GM18951 (cell line): ENCODE results near the gene CYP4V2.

Source experiments
- POLR2A ChIP-seq: IDR thresholded peaks from 4 replicates; pipeline ENCODE4 v1.6.1; 2011; ENCODE audit warnings: mild to moderate bottlenecking; ENCODE audit not compliant: insufficient read length, insufficient read depth; ENCODE audit errors: extremely low read depth
- in situ Hi-C: fragments of 300-500 bp; cut with MboI; formaldehyde crosslinking; loops from one replicate; pipeline ENCODE4 v1.12.0; 2022; ENCODE audit warnings: low sequenced_read_pairs, mixed read lengths, inconsistent platforms; ENCODE audit not compliant: unreplicated experiment

Gene CYP4V2

DNA sequence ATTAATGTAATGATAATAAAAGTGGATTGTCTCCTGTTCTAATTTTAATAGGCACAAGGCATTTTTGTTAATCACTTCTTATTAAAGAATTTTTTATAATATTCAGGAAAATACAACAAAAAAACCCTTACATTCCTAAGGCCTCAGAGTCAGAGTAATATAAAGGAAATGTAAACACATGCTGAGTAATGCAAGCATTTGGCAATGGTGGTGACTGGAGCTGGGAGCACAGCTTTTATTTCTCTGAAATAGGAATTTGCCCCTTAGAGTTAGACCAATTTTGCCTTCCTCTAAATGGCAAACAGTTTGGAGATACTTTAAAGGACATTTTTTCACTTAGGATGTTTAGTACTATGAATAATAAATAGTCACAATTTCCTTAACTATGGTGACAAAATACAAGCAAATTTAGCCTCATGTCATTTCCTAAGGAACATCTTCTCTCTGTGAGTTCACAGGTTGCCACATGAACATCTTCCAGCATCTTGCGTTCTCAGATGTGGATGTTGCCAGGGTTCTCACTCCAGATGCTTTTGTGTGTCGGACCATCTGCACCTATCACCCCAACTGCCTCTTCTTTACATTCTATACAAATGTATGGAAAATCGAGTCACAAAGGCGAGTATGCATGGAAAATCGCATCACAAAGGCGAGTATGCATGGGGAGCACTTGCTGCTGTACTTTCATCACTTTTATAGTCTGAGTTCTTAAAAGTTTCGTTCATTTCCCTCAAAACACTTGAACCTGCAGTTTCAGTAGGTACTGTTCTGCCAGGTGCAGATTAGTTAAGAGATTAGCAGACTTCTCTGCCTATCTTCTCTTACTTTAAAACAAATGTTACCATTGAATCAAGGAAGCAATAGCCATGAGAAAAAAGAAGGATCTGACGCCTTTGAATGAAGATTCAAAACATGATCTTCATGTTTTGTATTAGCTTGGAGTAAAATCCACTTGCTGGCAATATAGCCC, 58.7 kb downstream of the CYP4V2 start:
- TF ChIP-seq POLR2A, result no peak
- in situ Hi-C loops, result no loop called here

DNA sequence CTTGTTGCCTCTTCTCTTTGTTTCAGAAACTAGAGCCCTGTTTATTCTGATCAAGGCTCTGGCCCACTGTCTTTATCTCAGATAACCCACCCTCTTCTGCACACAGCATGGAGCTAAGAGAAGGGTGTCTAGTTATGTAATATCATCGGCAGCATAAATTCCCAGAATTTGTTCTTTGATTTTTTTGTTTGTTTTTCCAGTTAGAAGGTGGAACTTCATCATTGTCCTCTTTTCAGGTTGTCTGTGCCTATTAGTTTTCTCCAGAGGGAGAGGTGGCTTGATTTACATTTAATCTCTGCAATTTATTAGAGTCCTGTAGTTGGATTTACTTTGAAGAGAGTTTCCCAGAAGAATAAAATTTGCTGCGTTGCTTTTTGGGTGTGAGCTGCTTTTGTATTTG, 59.4 kb downstream of the CYP4V2 start:
- in situ Hi-C loops, result no loop called here

DNA sequence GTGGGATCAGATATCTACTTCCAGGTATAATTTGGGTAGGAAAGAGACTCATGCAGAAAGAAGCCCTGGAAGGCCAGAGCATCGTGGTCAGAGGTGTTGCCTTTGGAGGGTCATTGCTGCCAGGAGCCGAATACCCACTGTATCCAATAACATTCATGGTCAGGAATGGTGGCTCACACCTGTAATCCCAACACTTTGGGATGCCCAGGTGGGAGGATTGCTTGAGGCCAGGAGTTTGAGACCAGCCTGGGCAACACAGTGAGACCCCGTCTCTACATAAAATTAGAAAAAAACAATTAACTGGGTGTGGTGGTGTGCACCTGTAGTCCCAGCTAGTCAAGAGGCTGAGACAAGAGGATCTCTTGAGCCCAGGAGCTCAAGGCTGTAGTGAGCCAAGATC, 63.8 kb downstream of the CYP4V2 start:
- in situ Hi-C loops, result no loop called here
- no peak for TF ChIP-seq POLR2A

More for the DNA sequence above, 59.4 kb downstream of the CYP4V2 start:
- TF ChIP-seq POLR2A, result no peak

DNA sequence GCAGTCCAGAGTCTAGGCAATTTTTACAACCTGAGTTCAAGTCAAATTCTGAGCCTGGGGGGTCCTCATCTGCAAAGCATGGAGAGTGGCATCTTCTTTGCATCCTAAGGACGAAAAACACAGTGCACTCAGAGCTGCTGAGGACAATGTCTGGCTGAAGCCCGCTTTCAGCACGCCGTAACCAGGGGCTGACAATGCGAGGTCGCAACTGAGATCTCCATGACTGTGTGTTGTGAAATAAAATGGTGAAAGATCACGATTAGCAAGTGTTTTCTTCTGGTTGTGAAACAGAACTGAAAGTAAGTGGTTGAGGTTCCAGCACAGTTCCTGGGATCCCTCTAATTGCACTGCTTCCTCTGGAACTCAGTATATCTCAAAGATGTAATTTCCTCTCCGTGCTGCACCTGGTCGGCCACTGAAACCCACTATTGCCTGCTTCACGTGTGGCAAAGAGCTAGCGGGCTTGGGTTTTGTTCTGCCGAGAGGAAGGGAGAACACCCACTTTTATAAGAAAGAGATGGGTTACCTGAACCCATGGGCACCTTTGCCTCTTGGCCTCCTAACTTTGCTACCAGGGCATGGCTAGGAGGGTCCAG, 66.9 kb downstream of the CYP4V2 start:
- in situ Hi-C loops, result no loop called here
- no peak for TF ChIP-seq POLR2A

DNA sequence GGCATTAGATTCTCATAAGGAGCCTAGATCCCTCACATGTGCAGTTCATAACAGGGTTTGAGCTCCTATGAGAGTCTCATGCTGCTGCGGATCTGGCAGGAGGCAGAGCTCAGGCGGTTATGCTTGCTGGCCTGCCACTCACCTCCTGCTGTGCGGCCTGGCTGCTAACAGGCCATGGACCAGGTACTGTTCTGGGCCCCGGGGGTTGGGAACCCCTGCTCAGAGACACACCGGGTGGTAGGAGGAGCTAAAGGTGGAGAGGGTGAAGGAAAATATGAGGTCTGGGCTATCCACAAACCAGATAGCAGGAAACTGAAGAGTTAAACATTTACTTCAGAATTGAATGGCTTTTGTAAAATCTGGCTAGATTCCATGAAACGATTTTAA, 68.7 kb downstream of the CYP4V2 start:
- TF ChIP-seq POLR2A, result no peak
- in situ Hi-C loops, result no loop called here
